NCI-H748 treated with DMSO at 0.1 percent for 48 hours (cell line): ENCODE measurements around the gene MAP3K12.
"Not testable (repeated sequence)": the region's sequence is repeated elsewhere in the genome, so short reads cannot be mapped to it uniquely, and the experiment has no call there.

Source experiments
- DNase-seq: peaks from one replicate; lab custom pipeline; 2025; lab: John Stamatoyannopoulos, UW

MAP3K12 gene, protein sequence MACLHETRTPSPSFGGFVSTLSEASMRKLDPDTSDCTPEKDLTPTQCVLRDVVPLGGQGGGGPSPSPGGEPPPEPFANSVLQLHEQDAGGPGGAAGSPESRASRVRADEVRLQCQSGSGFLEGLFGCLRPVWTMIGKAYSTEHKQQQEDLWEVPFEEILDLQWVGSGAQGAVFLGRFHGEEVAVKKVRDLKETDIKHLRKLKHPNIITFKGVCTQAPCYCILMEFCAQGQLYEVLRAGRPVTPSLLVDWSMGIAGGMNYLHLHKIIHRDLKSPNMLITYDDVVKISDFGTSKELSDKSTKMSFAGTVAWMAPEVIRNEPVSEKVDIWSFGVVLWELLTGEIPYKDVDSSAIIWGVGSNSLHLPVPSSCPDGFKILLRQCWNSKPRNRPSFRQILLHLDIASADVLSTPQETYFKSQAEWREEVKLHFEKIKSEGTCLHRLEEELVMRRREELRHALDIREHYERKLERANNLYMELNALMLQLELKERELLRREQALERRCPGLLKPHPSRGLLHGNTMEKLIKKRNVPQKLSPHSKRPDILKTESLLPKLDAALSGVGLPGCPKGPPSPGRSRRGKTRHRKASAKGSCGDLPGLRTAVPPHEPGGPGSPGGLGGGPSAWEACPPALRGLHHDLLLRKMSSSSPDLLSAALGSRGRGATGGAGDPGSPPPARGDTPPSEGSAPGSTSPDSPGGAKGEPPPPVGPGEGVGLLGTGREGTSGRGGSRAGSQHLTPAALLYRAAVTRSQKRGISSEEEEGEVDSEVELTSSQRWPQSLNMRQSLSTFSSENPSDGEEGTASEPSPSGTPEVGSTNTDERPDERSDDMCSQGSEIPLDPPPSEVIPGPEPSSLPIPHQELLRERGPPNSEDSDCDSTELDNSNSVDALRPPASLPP

DNA sequence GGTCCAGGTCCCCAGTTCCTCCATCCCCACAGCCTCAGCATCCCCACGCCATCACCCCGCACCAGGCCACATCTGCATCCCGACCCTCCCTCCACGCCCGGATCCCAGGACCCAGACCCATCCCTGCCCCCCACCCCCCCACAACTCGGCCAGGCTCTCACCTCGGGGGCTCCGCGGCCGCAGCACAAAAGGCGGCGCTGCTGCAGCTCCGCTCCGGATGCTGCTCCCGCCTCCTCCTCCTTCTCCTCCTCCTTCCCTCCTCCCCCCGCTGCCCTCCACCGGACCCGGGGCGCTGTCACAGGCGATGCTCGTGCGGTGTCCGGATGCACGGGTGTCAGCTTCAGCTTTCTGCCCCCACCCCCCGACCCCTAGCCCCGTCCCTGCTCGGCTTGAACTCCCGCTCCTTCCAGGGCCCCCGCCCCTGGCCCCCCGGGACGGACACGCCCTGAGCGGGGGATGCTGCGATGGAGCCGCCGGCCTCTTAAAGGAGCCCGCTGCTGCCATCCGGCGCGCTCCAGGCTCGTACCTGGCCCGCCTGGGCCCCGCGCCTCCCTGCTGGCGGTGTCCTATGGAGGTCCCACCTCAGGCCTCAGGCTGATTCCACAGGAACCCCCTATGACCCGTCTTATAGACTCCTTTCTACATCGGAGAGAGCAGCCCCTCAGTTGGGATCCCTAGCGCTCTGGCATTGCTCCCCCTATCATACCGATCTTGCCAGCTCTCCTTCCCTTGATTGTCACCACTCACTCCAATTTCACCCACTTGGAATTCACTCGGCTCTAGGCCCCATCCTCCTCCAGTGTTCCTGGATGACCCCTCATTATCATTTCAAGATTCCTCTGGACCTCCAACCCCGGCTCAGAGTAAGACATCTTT is at the start of gene MAP3K12:
MAP3K12 (minus strand) TSS at position 193 of the 876 bp plus-strand sequence. CDS start 12,067 bp downstream, outside the sequence.
- peak; percentile 29 for DNase-seq

DNA sequence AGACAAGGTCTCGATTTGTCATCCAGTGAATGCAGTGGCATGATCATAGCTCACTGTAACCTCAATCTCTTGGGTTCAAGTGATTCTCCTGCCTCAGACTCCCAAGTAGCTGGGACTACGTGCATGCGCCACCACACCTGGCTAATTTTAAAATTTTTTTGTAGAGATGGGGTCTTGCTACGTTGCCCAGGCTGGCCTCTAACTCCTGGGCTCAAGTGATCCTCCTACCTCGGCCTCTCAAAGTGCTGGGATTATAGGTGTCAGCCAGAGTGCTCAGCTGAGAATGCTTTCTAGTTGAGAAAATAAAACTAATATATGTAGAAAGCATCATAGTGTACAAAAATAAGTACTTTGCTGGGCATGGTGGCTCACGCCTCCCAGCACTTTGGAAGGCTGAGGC is 49.1 kb upstream of the MAP3K12 start:
- DNase-seq: not testable (repeated sequence)

DNA sequence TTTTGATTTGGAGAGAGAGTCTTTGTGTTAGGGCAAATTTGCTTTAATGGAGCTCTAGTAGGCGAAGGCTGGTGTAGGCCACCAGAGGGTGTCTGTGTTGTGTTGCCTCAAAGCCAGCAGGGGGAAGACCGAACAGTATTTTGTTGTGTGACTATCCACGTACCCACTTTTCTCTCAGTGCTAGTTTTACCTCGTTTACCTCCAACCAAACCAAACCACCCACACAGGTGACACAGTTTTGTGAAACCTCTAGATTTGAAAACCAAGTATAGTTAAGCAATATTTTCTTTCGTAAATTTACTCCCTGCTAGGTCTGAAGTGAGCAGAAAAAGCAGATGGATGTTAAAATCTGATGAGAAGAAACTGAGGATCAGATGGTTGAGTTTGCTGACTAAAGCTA is 44.3 kb upstream of the MAP3K12 start:
- DNase-seq: peak; percentile 15

DNA sequence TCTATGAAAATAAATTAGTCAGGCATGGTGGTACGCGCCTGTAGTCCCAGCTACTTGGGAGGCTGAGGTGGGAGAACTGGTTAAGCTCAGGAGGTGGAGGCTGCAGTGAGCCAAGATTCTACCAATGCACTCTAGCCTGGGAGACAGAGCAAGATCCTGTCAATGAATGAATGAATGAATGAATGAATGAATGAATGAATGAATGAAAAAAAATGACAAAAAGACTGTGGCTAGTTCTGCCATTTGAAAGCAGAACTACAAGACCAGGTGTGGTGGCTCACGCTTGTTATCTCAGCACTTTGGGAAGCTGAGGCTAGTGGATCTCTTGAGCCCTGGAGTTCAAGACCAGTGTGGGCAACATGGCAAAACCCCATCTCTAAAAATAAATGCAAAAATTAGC is 40.3 kb upstream of the MAP3K12 start:
- DNase-seq: no peak

DNA sequence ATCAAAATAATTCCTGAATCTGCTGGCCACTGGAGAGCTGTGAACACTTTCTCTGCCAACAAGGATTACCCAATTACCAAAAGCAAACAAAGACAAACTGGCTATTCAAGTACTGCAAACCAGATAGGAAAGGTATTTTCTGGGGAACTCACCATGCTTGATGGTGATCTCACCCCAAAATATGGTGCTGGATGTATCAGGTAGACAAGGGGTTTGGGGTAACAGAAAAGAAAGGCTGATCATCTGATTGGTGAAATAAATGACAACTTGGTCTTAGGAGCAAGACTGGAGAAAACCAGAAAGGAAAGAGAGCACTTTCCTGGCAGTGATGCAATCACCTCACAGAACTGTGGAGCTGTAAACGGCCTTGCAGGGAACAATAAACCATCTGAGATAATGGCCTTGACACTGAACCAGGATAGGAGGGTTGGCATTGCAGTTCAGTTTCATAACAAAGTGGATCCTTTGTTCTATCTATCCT is 39.0 kb upstream of the MAP3K12 start:
- peak; percentile 55 for DNase-seq

DNA sequence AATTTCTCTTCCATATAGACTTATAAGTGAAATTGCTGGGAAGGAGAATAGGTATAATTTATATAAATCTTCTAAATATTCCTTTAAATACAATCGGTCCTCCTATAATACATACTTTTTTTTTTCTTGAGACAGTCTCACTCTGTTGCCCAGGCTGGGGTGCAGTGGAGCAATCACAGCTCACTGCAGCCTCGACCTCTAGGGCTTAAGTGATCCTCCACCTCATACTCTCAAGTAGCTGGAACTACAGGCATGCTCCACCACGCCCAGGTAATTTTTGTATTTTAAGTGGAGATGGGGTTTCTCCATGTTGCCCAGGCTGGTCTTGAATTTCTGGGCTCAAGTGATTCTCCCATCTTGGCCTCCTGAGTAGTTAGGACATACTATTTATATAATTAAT is 37.7 kb upstream of the MAP3K12 start:
- no peak for DNase-seq

DNA sequence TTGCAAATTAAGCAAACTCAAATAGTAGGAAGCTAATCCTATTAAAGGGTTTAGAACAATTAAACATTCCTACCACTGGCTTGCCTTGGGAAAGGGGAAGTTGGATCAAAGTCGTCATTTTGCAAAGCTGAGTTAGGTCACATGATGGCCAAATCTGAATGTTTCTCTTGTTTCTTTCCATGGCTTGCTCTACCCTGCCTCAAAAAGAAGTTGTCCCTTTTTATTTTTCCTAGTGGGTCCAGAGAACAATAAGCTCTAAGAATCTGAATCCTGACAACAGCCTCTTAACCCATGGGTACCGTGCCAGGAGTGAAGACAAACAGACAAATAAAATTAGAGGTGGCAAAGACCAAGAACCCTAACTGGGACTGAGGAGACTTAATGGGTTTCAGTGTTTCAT is 34.2 kb upstream of the MAP3K12 start:
- no peak for DNase-seq

DNA sequence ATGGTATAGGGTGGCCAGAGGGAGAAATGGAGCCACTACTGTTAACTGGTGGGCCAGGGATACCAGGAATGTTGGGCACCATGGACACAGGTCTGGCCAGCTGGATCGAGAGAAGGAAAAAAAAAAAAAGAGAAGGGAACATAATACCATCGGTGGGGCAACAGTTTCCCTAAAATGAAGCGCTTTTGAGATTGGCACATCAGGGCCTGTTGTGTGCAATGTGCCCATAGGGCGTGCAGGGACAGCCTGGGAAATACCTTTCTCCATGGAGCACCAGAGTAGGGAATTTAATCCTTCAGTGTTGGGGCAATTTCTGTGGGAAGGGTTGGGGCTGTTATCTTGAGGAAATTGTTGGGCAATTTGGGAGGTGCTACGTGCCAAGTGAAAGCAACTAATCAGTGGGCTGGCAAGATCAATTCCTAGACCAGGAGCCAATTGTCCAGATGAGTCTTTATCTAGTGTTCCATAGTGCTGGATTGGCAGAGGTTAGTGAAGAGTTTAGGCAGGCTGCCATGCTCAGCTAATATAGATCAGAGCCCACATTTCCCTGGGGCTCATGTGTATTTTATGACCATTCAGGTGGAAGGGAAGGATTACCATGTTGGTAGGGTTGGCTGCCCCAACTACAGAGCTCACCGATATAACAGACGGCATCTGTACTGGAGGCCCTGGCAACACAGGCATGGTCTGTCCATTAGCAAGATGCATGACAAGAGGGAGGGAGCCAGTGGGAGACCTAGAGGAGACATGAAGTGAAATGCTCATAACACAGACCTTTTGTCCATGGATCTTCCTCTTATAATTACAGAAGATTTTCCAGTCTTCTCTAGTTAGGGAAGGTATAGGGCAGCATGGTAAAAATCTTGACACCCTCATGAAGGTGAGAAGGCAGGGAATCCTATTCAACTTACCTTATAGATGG is 33.5 kb upstream of the MAP3K12 start:
- DNase-seq: no peak

DNA sequence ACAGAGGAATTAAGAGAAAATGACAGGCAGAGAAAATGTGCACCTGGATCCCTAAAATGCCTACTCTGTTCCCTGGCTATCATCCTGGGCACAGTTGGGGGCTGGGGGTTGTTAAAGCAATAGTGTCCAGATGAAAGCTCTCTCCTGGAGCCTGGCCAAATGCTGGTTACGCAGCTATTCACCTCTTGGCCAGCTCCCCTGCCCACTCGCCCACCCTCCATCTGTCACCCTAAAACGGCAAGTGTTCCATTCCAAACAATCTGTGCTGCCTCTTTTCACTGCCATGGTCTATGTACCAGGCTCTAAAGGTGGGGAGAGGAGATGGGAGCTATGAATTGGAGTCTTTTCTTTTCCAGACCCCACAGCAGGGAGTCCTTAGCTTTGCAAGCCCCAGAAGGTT is 32.8 kb upstream of the MAP3K12 start:
- no peak for DNase-seq

DNA sequence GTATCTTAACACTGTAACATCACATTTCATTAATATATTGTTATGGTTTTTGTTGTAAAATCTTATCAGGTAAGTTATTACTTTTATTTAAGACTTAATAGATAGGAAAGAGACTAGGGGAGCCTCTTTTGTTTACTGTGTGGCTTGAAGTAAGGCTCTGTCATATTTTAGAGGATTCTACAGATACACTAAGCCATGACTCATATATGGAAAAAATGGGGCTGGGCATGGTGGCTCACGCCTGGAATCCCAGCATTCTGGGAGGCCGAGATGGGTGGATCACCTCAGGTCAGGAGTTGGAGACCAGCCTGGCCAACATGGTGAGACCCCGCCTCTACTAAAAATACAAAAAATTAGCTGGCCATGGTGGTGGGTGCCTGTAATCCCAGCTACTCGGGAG is 31.7 kb upstream of the MAP3K12 start:
- no peak for DNase-seq

DNA sequence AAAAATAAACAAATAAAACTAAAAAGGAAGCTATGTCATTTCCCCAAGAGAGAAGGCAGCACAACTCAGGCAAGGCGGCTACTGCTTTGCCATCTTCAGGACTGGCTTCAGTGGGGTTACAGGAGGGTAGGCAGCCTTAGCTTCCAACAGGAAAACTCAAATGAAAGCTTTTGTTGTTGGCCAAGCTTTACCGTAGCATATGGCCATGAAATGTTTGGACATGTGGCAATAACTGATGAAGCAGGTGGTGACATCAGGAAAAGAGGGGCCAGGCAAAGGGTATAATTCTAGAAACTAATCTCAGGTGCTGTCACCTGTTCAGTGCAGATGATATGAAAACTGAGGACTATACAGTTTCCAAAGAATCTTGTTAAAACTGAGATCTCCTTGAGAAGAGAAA is 30.8 kb upstream of the MAP3K12 start:
- no peak for DNase-seq

DNA sequence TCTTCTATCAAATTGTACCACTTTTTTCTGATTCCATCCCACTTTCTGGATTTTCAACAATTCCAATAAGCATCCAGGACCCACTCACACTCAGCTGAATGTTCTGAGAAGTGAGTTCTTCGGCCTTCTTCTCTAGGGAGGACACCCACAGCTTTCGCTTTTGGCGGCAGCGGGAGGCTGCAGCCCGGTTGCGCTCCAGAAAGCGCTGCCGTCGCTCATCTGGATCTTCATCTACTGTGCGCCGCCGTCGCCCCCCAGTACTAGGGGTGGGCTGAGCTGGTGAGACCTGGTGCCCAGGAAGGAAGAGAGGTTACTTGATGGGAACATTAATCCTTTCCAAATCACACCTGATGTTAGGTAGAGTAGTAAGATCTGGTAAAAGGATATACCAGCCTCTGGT is 25.2 kb upstream of the MAP3K12 start:
- no peak for DNase-seq

DNA sequence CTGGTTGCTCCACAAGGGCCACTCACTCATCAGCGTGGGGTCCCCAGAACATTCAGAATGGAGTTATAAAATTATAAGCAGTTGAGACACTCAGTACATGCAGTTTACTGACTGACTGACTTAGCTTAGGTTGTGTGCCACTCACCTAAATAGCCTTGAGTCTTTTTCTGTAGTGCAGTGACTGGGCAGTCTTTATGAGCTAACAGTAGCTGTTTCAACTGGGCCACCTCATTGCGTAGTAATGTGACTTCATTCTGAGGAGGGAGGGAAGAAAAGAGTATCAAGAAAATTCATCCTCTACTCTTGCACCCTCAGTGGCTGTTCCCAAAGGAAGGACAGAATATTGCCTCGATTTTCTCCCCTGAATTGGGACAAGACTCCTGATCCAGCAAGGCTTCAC is 23.9 kb upstream of the MAP3K12 start:
- DNase-seq: no peak

DNA sequence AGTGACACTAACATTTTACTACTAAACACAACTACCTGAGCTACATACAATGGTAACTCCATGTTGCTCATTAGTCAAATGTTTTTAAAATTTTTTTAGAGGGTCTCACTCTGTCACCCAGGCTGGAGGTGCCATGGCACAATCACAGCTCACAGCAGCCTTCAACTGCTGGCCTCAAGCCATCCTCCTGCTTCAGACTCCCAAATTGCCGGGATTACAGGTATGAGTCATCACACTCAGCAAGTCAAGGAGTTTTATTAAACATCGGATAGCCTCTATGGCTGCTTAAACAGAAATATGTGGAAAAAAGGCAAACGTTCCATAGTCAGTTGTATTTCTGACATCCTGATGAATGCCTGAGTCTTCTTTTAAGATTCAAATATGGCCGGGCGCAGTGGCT is 19.1 kb upstream of the MAP3K12 start:
- no peak for DNase-seq

DNA sequence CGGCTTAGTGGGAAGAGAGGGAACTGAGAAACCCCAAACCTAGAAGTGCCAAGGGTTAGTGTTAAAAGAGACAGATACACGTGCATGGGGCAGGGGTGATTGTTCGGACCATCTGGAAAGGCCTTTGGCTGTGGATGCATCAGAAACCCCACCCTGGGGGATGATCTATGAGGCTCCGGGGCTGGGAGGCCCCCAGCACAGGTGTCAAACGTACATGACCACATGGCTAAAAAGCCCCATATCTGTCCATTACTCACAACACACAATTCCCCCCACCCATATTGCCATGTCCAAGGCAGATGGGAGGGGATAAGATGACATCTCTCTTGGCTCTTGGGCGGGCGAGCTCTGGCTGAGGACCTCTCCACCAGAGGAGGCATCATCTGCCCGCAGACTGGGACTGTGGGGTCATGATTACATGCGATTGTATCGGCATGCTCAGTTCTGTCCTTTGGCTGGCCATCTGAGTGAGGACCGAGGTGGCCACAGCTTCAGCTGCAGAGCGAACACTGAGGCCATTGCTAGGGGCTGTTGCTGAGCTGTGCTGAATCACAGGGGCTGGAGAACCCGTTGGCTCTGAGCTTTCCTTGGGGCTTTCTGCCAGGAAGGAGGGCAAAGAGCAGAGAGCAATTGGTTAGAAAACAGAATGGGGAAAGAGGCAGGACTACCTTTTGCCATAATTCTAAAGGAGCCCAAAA is 17.6 kb upstream of the MAP3K12 start:
- no peak for DNase-seq

DNA sequence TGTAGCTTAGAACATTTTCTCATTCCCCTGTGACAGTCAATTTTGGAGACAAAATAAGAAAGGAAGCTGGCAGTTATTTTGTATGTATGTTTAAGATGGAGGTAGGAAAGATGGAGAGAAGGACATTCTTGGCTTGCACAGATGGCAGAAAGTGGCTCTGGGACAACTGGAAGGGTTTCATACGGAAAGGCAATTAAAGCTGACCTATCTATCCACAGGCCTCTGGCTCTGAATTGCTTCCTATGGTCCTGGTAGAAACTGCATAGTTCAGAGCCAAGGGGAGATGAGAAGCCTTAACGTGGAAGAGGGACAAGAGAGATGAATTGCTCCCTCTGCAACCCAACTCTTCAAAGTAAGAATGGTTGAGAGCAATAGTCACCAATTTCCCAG is 16.0 kb upstream of the MAP3K12 start:
- no peak for DNase-seq

DNA sequence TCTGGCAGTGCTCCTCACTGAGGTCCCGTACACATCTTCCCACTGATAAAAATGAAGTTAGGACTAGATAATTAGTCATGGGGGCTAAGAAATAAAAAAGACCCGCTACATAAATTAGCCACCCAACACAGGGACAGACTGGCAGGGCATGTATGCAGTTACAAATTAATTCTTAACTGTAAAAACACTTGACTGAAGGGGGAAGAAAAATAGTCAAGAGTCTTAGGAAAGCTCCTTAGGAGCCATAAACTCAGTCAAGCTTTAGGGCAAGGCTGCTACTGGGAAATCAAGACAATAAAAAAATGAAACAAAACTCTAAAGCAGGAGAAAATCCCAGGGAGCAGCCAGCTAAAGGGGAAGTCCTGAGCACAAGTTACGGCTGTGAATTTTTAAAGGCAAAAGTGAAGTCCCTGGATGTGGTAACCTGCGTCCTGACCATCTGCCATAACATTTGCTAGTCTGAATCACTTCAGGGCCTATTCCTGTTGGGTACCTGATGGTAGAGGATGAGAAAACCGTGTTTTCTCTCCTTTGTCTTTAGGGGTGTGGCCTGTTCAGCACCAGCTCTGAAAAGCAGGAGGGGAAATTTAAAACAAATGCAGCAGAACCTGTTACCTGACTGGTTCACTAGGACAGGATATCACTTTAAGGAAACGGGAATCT is 15.5 kb upstream of the MAP3K12 start:
- no peak for DNase-seq

DNA sequence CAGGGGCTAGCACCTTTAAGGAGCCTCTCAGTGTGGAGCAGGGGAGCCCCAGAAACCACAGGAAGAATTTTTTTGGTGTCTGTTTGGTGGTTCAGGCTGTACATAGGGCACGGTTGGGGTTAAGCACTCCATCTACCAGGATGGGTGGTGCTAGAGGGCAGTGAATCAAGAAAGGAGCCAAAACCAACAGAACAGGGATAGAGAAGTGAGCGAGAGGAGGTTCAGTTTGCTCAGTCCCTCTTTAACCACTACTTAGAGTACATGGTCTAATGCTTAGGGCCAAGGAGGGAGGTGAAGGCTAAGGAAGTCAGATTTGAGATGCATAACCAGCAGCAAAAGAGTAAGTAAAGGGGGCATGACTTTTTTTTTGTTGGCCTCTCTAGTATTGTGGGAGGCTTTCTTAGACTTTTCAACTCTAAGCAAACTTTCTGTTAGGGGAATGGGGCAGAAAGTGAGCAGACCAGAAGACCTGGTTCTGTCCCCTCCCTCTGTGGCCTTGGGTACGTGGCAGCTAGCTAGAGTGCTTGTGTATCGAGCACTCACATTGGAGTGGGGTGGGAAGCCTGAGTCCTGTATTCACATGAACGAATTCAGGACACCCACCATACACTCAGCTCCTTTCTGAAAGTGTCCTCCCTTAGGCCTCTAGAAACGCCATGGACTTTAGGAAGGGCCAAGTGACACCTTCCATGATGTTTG is 14.6 kb upstream of the MAP3K12 start:
- no peak for DNase-seq

DNA sequence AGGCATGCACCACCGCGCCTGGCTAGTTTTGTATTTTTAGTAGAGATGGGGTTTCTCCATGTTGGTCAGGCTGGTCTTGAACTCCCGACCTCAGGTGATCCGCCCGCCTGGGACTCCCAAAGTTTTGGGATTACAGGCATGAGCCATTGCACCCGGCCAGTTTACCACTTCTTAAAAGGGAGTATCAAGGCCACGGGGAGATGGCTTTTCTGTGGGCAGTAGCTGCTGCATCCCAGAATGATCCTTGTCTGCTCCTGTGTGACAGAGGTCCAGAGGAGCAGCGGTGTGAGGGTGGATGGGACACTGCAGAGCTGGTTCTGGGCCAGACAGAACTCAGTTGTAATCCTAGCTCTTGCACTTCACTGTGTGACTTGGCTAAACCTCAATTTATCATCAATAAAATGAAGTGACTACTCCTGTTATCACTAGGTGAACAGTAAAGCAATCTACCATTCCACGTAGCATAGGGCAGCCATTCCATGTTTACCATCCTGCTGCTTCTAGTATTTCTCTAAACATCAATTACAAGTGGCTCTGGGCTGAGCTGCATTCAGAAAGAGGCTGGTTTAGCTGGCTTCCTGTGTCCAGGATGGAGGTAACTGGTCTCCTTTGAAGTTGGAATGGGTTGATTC is 11.0 kb upstream of the MAP3K12 start:
- DNase-seq: no peak
